HEK293 (cell line): Measurements from ENCODE around the gene EIF4A3.

Experiments used
- TF ChIP-seq, protein P1 (sequence below): fragments of 450-650 bp; formaldehyde crosslinking; IDR thresholded peaks from 2 replicates; pipeline ENCODE4 v1.5.1; 2017; ENCODE audit warnings: missing biosample characterization, missing genetic modification characterization
- TF ChIP-seq, protein P2 (sequence below): fragments of 450-650 bp; formaldehyde crosslinking; IDR thresholded peaks from 2 replicates; pipeline ENCODE4 v1.5.1; 2016; ENCODE audit warnings: missing biosample characterization, missing genetic modification characterization
- TF ChIP-seq, protein P3 (sequence below): fragments of 450-650 bp; formaldehyde crosslinking; IDR thresholded peaks from 2 replicates; pipeline ENCODE4 v1.5.1; 2016; ENCODE audit warnings: missing biosample characterization, missing genetic modification characterization

DNA sequence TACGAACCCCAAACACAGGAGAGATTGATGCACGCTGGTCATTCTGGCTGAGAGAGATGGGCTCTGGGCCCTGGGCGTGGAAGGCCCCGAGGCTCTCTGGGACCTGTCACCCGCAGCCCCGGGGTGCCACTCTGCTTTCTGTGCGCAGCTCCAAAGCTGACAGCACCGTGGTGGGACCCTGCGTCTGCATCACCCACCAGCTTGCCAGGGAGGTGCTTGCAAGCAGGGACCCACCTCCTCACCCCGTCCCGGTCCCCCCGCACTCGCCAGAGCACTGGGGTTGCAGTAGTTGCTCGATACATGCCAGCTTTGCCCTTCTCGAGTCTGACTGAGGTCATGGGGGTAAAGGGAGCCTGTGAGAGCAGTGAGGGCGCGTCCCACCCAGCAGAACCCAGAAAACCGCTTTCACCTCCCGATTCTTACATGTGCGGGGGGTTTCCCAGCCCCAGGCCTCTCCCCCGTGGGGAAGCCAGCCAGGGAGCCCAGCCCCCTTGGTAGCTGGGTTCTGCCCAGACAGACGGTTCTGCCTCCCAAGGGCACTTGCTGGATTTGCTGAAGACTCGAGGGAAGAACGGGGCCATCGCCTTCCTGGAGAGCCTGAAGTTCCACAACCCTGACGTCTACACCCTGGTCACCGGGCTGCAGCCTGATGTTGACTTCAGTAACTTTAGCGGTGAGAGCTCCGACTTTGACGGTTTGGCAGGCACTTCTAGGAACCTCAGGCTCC, 35.4 kb upstream of the EIF4A3 start:
- TF ChIP-seq, protein P1, sequence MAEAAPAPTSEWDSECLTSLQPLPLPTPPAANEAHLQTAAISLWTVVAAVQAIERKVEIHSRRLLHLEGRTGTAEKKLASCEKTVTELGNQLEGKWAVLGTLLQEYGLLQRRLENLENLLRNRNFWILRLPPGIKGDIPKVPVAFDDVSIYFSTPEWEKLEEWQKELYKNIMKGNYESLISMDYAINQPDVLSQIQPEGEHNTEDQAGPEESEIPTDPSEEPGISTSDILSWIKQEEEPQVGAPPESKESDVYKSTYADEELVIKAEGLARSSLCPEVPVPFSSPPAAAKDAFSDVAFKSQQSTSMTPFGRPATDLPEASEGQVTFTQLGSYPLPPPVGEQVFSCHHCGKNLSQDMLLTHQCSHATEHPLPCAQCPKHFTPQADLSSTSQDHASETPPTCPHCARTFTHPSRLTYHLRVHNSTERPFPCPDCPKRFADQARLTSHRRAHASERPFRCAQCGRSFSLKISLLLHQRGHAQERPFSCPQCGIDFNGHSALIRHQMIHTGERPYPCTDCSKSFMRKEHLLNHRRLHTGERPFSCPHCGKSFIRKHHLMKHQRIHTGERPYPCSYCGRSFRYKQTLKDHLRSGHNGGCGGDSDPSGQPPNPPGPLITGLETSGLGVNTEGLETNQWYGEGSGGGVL (tag by site-specific recombination): no peak
- TF ChIP-seq, protein P2, sequence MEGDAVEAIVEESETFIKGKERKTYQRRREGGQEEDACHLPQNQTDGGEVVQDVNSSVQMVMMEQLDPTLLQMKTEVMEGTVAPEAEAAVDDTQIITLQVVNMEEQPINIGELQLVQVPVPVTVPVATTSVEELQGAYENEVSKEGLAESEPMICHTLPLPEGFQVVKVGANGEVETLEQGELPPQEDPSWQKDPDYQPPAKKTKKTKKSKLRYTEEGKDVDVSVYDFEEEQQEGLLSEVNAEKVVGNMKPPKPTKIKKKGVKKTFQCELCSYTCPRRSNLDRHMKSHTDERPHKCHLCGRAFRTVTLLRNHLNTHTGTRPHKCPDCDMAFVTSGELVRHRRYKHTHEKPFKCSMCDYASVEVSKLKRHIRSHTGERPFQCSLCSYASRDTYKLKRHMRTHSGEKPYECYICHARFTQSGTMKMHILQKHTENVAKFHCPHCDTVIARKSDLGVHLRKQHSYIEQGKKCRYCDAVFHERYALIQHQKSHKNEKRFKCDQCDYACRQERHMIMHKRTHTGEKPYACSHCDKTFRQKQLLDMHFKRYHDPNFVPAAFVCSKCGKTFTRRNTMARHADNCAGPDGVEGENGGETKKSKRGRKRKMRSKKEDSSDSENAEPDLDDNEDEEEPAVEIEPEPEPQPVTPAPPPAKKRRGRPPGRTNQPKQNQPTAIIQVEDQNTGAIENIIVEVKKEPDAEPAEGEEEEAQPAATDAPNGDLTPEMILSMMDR (tag by site-specific recombination): no peak
- TF ChIP-seq, protein P3, sequence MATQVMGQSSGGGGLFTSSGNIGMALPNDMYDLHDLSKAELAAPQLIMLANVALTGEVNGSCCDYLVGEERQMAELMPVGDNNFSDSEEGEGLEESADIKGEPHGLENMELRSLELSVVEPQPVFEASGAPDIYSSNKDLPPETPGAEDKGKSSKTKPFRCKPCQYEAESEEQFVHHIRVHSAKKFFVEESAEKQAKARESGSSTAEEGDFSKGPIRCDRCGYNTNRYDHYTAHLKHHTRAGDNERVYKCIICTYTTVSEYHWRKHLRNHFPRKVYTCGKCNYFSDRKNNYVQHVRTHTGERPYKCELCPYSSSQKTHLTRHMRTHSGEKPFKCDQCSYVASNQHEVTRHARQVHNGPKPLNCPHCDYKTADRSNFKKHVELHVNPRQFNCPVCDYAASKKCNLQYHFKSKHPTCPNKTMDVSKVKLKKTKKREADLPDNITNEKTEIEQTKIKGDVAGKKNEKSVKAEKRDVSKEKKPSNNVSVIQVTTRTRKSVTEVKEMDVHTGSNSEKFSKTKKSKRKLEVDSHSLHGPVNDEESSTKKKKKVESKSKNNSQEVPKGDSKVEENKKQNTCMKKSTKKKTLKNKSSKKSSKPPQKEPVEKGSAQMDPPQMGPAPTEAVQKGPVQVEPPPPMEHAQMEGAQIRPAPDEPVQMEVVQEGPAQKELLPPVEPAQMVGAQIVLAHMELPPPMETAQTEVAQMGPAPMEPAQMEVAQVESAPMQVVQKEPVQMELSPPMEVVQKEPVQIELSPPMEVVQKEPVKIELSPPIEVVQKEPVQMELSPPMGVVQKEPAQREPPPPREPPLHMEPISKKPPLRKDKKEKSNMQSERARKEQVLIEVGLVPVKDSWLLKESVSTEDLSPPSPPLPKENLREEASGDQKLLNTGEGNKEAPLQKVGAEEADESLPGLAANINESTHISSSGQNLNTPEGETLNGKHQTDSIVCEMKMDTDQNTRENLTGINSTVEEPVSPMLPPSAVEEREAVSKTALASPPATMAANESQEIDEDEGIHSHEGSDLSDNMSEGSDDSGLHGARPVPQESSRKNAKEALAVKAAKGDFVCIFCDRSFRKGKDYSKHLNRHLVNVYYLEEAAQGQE: no peak
